Hepatic stellate cell (primary cell): ENCODE measurements around the gene GEMIN7.

Source experiments
- DNase-seq: peaks from one replicate; pipeline ENCODE4 v3.0.0; 2011; ENCODE audit warnings: low spot score

The GEMIN7 gene

GRCh38 chr19:45079063-45079910 lies at the start of gene GEMIN7:
TSS of gene GEMIN7 (plus strand) at chr19:45079260. CDS start at chr19:45090115, 10,855 bp downstream.
- peak; percentile 88 for DNase-seq

- DNase-seq = no peak
These were observed 48.2 kb upstream of the GEMIN7 start for GRCh38 chr19:45030825-45031224.

- DNase-seq = no peak
These were observed 46.6 kb upstream of the GEMIN7 start for GRCh38 chr19:45032421-45032820.

GRCh38 chr19:45035755-45036154 lies 43.3 kb upstream of the GEMIN7 start:
- no peak for DNase-seq

GRCh38 chr19:45037393-45038169 lies 41.5 kb upstream of the GEMIN7 start:
- DNase-seq = no peak

GRCh38 chr19:45038931-45039893 lies 39.8 kb upstream of the GEMIN7 start, which contains the start of gene CLASRP:
TSS of gene CLASRP (plus strand) at chr19:45039045. CDS start at chr19:45040213, 1,168 bp downstream.
- peak; percentile 95 for DNase-seq

GRCh38 chr19:45040059-45040771 lies 38.8 kb upstream of the GEMIN7 start:
- DNase-seq = no peak

GRCh38 chr19:45041125-45041524 lies 37.9 kb upstream of the GEMIN7 start:
- no peak for DNase-seq

- DNase-seq = no peak
These were observed 33.2 kb upstream of the GEMIN7 start for GRCh38 chr19:45045671-45046353.

GRCh38 chr19:45046355-45046754 lies 32.7 kb upstream of the GEMIN7 start:
- DNase-seq = no peak

GRCh38 chr19:45047188-45047797 lies 31.8 kb upstream of the GEMIN7 start:
- DNase-seq = no peak

GRCh38 chr19:45049073-45049736 lies 29.9 kb upstream of the GEMIN7 start:
- no peak for DNase-seq

- DNase-seq = no peak
These were observed 29.0 kb upstream of the GEMIN7 start for GRCh38 chr19:45050036-45050435.

GRCh38 chr19:45051929-45052579 lies 27.0 kb upstream of the GEMIN7 start:
- DNase-seq = no peak

- no peak for DNase-seq
These were observed 22.2 kb upstream of the GEMIN7 start for GRCh38 chr19:45056831-45057230.

- DNase-seq = no peak
These were observed 21.6 kb upstream of the GEMIN7 start for GRCh38 chr19:45057444-45057843.

- no peak for DNase-seq
These were observed 20.4 kb upstream of the GEMIN7 start for GRCh38 chr19:45058622-45059159.

GRCh38 chr19:45059258-45059965 lies 19.6 kb upstream of the GEMIN7 start:
- peak; percentile 90 for DNase-seq
